GM21619 (cell line): Measurements from ENCODE around the gene MLF2.

ENCODE experiments used
- ATAC-seq: cut with Tn5 transposase; IDR thresholded peaks from one replicate; pipeline ENCODE4 v1.9.1; 2021; ENCODE audit not compliant: unreplicated experiment

Gene MLF2

GRCh38 chr12:6778574-6779550 is 25.9 kb upstream of the MLF2 start:
- ATAC-seq: peak; percentile 87

DNA sequence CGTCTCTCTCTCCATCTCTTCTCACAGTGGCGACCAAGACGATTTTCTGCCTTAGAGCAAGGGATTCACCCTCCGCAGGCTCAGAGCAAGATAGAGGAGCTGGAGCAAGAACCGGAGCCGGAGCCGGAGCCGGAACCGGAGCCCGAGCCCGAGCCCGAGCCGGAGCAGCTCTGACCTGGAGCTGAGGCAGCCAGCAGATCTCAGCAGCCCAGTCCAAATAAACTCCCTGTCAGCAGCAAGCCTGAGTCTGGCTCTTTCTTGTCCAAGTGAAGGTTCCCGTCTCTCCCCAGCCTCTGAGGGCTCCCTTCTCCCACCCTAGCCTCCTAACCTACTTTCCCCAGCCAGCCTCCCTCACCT is 25.3 kb upstream of the MLF2 start:
- no peak for ATAC-seq

DNA sequence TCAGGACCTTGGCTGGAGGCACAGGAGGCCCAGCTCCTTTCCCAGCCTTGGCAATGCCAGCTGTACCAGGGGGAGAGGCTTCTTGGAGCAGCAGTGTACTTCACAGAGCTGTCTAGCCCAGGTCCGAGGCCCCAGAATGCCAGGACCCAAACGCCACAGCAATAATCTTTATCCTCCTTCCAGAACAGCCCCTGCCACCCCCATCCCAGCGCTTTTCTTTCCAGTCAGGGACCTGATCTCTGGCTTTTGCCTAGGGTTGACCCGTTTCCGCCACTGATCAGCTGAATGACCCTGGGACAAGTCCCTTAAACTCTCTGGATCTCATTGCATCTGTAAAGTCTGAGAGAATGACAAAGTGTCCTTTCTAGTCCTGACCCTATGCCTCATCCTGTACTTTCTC is 24.4 kb upstream of the MLF2 start:
- no peak for ATAC-seq

GRCh38 chr12:6775185-6776174 is 22.5 kb upstream of the MLF2 start:
- ATAC-seq: no peak

- no peak for ATAC-seq
Observed at GRCh38 chr12:6774499-6775062, 21.6 kb upstream of the MLF2 start.

DNA sequence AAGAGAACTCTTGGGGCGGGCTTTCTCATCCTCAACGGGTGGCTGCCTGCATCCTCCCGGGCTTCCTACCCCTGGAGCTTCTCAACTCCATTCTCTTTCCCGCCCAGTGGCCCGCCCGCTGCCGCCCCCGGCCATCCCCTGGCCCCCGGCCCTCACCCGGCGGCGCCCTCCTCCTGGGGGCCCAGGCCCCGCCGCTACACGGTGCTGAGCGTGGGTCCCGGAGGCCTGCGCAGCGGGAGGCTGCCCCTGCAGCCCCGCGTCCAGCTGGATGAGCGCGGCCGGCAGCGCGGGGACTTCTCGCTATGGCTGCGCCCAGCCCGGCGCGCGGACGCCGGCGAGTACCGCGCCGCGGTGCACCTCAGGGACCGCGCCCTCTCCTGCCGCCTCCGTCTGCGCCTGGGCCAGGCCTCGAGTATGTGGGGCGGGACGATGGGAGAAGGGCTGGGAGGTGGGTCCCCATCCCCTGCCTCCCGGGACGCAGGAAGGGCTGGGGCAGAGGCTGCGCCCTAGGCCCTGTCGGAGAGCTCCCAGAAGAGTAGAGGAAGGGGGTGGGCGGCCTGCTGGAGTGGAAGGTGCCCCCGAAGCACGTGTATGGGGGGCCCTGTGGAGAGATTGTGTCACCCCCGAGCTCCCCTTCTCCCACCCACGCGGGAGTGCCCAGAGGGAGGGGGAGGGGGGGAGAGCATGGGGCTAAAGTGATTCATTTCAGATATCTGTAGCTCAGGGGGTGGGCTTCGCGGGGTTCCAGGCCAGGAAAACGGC is 20.8 kb upstream of the MLF2 start:
- no peak for ATAC-seq

GRCh38 chr12:6772726-6773589 is 20.0 kb upstream of the MLF2 start:
- ATAC-seq: no peak

DNA sequence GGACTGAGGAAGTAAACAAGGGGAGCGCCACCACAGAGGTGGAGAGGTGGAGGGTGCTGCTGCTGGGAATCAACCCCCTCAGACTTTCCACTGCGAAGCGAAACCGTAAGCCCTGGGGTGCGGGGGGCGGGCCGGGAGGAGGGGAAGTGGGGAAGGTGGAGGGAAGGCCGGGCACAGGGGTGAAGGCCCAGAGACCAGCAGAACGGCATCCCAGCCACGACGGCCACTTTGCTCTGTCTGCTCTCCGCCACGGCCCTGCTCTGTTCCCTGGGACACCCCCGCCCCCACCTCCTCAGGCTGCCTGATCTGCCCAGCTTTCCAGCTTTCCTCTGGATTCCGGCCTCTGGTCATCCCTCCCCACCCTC is 19.4 kb upstream of the MLF2 start, which contains the start of gene LAG3:
TSS of gene LAG3 (plus strand) at position 190 of the 365 bp plus-strand sequence. CDS start 333 bp downstream, outside the sequence.
- ATAC-seq: no peak

DNA sequence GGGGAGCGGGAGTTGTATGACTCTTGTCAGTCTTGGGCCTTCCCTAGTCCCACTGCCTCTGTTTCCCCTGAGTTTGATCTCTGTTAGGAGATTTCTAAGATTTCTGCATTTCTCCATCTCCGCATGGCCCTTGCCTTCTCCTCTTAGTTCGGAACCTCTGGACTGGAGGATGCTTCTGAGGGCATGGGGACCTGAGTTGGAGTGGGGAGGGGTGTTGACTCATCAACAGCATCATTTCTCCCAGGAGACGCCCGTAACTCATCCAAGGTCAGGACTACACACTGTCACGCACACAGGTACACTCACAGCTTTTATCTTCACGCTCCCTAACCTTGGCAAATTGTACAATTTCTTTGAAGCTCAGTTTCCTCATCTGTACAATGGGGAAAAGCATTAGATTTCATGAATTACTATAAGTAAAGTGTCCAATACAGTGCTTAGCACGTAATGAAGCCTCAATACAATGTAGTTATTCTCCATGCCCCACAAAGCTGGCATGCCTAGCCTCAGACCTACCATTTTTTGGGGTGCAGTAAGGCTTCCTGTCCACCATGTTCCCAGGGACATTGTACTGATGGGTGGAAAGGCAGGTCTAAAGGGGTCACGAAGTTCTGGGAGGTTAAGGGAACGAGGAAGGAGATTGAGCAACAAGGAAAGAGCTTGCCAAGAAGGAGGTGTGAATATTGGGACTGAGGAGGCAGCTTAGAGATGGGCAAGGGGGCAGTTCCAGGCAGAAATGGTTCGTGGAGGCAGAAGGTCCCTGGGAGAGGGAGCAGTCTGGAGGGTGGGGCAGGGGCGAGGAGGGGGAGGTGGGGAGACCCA is 18.8 kb upstream of the MLF2 start:
- ATAC-seq: no peak

- no peak for ATAC-seq
Observed at GRCh38 chr12:6771091-6771495, 18.2 kb upstream of the MLF2 start.

GRCh38 chr12:6770600-6770999 is 17.7 kb upstream of the MLF2 start:
- ATAC-seq: no peak

DNA sequence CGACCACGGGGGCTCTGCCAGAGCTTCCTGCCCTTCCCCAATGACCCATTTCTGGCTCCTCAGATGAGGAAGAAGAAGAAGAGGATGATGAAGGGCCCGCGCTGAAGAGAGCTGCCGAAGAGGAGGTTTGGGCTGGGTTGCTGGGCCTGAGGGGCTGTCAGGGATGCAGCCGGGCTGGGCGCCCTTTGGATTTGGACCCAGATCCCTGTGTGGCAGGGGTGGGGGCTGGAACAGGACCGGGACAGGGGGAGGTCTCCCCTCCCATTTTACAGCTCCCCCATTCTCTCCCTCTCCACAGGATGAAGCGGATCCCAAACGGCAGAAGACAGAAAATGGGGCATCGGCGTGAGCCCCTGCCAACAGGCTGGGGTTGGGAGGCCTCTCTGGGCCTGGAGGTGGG is 17.2 kb upstream of the MLF2 start:
- no peak for ATAC-seq

DNA sequence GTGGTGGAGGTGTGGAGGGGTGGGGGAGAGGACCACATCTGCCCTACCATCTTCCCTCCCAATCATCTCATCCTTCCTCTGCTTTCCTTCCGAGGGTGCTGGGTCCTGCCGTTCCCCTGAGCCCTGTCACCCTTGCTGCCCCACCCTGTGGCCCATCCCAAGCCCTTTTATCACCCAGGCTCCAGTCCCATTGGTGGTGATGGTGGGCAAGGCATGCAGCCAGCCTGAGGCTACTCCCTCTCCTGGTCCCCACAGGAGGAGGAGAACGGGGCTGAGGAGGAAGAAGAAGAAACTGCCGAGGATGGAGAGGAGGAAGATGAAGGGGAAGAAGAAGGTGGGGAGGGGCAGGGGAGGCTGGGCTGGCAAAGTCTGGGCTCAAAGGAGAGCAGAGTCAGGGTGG is 16.7 kb upstream of the MLF2 start:
- no peak for ATAC-seq

DNA sequence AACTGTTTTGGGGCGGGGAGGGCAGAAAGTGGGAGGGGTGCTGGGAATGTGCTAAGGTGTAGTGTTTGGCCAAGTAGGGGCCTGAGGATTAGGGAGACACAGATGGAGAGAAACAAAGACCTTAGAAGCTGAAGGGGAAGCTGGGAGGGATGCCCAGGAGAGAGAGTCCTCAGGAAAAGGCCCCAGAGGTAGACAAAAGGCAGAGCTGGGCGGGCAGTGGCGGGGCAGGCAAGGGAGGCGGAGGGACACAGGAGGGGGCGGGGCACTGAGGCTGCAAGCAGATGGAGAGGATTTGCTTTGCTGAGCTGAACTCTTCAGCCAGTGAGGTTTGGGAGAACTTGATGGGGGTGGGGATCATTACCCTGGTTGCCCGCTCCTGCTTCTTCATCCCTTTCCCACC is 16.0 kb upstream of the MLF2 start:
- no peak for ATAC-seq

DNA sequence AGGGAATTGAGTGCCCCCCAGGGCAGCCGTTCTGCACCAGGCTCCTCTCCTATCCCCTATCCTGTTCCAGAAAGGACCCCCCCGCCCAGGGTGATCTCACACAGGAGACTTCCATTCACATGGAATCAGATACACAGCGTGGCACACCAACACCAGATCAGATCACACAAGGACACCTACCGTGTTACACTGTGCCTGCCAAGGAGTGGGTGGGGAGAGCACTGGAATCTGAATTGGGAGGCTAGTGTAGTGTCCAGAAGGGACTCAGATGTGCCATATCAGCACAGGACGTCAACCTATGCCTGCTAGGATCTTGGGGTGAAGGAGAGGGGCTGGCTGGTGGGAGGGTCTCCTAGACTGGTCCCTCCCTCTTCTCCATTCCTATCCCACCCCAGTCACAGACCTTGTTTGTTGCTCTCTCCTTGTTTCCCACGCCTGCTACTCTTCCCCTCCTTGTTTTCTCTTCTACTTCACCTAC is 15.5 kb upstream of the MLF2 start:
- no peak for ATAC-seq

- ATAC-seq: no peak
Observed at GRCh38 chr12:6767353-6768319, 14.7 kb upstream of the MLF2 start.

DNA sequence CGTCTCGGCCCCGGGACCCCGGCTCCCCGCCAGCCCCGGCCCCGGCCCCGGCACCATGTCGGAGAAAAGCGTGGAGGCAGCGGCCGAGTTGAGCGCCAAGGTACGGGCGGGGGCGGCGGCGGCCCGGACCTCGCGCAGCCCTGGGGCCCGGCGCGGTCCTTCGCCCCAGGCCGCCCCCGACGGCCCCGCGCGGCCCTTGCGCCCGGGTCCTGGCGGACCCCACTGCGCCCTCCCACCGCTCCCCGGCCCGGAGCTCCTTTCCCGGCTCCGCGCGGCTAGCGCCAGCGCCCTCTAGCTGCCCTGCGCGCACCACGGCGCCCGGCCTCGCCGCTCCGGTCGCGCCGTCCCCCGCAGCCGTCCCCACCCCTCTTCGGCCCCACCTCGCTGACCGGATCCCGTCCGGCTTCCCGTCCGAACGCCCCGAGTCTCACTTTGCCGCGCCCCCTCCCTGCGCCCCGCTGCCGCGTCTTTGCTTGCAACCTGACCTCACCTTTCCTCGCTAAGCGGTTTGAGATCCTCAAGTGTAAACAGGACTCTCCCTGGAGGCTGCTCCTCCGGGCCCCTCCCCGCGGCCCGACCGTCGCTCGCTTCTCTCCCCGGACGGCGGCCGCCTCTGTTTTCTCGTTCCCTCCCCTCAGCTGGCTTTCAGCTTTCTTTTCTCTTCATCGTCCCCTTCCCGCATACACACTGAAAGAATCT is 13.9 kb upstream of the MLF2 start:
- ATAC-seq: peak; percentile 45
